Thymus (tissue), 11 donors: ENCODE data around the gene C9orf72. TPM values are rescaled to one million over a fixed set of nuclear protein-coding genes. Genes with fewer than 3 reads are reported as not detected.
A peak's percentile ranks its signal among the peaks of the same experiment; 100 is the strongest.

ENCODE experiments used
- DNase-seq, 9 donors: peaks; one replicate each; pipeline ENCODE4 v3.0.0-alpha.2; 2013; ENCODE audit warnings: low spot score in 9 of 9, low read depth in 6 of 9, missing footprints in 1 of 9
- H3K27ac ChIP-seq, 2 donors: one replicate each; pipeline ENCODE4 v1.5.1; 2013; ENCODE audit warnings: control low read depth in 1 of 2, low read depth in 1 of 2, low read length in 1 of 2, mild to moderate bottlenecking in 1 of 2, moderate library complexity in 1 of 2
- H3K27me3 ChIP-seq, 2 donors: one replicate each; pipeline ENCODE4 v1.5.1; 2013; ENCODE audit warnings: low read length in 1 of 2; ENCODE audit not compliant: control insufficient read depth in 2 of 2, insufficient read depth in 1 of 2
- H3K36me3 ChIP-seq, 2 donors: one replicate each; pipeline ENCODE4 v1.5.1; 2013; ENCODE audit warnings: low read length in 1 of 2, mild to moderate bottlenecking in 1 of 2, moderate library complexity in 1 of 2; ENCODE audit not compliant: control insufficient read depth in 2 of 2, insufficient read depth in 2 of 2
- H3K4me1 ChIP-seq, 2 donors: one replicate each; pipeline ENCODE4 v1.5.1; 2013; ENCODE audit warnings: low read length in 2 of 2; ENCODE audit not compliant: control insufficient read depth in 2 of 2, insufficient read depth in 2 of 2
- H3K4me3 ChIP-seq, 2 donors: one replicate each; pipeline ENCODE4 v1.5.1; 2013; ENCODE audit warnings: low read length in 2 of 2, control low read depth in 1 of 2, mild to moderate bottlenecking in 1 of 2
- H3K9me3 ChIP-seq, 2 donors: one replicate each; pipeline ENCODE4 v1.5.1; 2013; ENCODE audit warnings: low read length in 1 of 2, mild to moderate bottlenecking in 1 of 2; ENCODE audit not compliant: control insufficient read depth in 2 of 2, insufficient read depth in 1 of 2
- WGBS: extraction: QIAGEN DNeasy Blood & Tissue Kit; methylation state at CpG from one replicate; pipeline ENCODE4 v1.1.7; 2013; 5-methylcytosine and 5-hydroxymethylcytosine counted together
- polyA plus RNA-seq: library from polyadenylated mRNA; stranded (reverse); fragments of 200-250 nt; gene quantifications from one replicate; pipeline ENCODE4 v1.2.3, GENCODE V29; 2013
- total RNA-seq: library from RNA; stranded (reverse); fragments of 120-200 nt; gene quantifications from one replicate; pipeline ENCODE4 v1.2.4, GENCODE V29; 2013
- donor health status: healthy.

C9orf72 gene
- total and polyA plus RNA-seq, 2 donors: 18.7 to 38.1 TPM

DNA sequence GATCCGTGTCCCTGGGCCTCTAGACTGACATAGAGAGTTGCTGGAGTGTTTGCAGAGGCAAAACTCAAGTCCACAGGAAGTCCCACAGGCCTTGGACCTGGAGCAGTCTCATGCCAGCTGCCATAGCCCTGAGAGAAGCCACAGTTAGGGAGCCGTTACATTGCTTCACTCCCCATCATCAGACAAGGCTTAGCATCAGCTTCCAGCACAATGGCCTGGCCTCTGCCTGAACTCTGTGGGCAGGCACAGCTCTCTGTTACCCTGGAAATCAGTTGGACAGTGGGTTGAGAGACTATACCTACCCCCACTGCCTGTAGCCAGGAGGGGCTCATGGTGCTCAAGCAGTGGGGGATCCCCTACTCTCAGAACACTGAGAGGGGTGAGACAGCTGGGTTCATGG lies 16.2 kb upstream of the C9orf72 start:
- Histone ChIP-seq H3K27me3 (no peaks in the 10 kb centered on the region), H3K4me3 (no peak overlapping the region), H3K27ac (no peak overlapping the region), H3K36me3 (no peaks in the 10 kb centered on the region), H3K9me3 (no peaks in the 10 kb centered on the region), H3K4me1 (no peaks in the 10 kb centered on the region)
- no peak for DNase-seq
- 95% methylated on average over 2 of the region's 2 CpGs for whole genome bisulfite sequencing

DNA sequence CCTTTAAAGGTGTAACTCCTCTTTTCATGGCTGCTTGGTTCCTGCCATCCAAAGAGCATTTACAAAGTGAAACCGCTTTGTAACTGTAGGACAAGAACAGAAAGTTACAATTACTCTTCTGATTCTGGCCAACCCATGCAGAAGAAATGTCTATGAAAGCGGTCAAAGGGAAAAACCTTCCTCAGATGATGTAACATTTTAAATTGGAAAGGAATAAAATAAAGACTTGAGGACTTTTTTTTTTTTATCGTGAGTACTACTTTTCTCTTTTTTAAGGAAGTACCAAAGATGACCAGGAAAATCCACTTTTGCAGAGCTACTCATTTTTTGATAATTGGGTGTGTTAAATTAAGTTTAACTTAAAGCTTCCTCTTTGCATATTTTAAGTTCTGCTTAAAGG lies 13.0 kb upstream of the C9orf72 start:
- no peak overlapping the region for H3K27ac ChIP-seq
- H3K4me3 ChIP-seq: no peak overlapping the region
- DNase-seq: no peak
- no peaks in the 10 kb centered on the region for H3K36me3 ChIP-seq
- no peaks in the 10 kb centered on the region for H3K27me3 ChIP-seq
- no peaks in the 10 kb centered on the region for H3K9me3 ChIP-seq
- no peaks in the 10 kb centered on the region for H3K4me1 ChIP-seq
- 86% methylated on average over 3 of the region's 3 CpGs for WGBS

DNA sequence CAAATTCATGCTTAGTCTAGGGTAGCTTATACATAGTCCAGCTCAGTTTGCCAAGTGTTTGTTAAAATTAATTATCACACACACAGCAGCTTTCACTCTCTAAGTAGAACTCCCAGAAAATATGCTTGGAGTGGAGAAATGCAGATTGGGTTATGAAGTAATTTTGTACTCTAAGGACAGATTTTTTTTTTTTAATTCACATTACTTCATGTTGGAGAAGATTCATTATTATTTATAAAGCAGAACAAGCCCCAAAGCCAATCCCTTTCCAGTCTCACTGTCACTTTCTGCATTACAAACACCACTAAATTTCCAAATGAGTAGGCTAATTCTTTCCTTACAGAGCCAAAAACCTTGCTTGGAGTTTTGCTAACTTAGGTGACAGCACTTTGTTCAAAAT lies 11.7 kb upstream of the C9orf72 start:
- no peaks in the 10 kb centered on the region for H3K27me3 ChIP-seq
- H3K27ac ChIP-seq: no peak overlapping the region
- no peak for DNase-seq
- no peak overlapping the region for H3K4me3 ChIP-seq
- no peaks in the 10 kb centered on the region for H3K36me3 ChIP-seq
- H3K4me1 ChIP-seq: no peaks in the 10 kb centered on the region
- no peaks in the 10 kb centered on the region for H3K9me3 ChIP-seq

DNA sequence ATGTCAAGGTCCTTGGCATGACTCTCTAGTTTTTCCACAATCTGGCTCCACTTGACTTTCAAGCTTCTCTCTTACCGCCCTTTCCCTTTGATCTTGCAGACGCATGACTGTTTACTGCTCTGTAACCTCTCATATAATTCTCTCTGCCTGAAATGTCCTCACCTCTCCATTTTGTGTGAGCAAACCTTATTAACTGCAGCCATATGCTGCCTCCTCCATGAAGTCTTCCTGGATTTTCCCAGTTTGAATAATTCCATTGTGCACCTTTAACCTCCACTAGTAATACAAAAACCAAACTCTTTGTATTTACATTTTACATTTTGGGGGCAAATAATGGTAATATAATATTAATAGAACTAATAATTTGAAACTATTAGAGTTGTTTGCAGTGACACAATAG lies 9.5 kb upstream of the C9orf72 start:
- WGBS: 78% methylated on average over 2 of the region's 2 CpGs
- Histone ChIP-seq H3K4me3 (no peak overlapping the region), H3K36me3 (no peaks in the 10 kb centered on the region), H3K27ac (no peak overlapping the region), H3K9me3 (no peaks in the 10 kb centered on the region), H3K4me1 (no peaks in the 10 kb centered on the region), H3K27me3 (no peaks in the 10 kb centered on the region)
- DNase-seq: no peak

DNA sequence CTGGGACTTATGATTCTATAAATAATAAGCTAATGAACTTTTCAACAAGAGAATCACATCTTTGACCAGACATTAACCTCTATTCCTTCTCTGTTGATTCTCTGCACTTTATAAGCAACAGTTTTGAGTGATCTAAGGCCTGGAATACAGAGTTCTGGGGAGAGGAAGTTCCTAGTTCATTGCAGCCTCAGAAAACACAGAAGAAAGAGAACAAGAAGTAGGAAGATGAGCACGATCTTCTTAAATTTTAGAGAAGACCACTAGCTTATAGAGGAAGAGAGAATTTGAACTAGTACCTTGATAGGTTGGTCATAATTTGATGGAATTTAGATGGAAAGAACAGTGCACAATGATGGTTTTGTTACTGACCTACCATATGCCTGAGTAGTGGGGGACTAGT lies 8.5 kb upstream of the C9orf72 start:
- Histone ChIP-seq H3K27me3 (no peaks in the 10 kb centered on the region), H3K27ac (no peak overlapping the region), H3K4me3 (no peak overlapping the region), H3K9me3 (no peaks in the 10 kb centered on the region), H3K36me3 (no peaks in the 10 kb centered on the region), H3K4me1 (no peaks in the 10 kb centered on the region)
- whole genome bisulfite sequencing: 77% methylated on average over 1 of the region's 1 CpG
- DNase-seq: no peak

DNA sequence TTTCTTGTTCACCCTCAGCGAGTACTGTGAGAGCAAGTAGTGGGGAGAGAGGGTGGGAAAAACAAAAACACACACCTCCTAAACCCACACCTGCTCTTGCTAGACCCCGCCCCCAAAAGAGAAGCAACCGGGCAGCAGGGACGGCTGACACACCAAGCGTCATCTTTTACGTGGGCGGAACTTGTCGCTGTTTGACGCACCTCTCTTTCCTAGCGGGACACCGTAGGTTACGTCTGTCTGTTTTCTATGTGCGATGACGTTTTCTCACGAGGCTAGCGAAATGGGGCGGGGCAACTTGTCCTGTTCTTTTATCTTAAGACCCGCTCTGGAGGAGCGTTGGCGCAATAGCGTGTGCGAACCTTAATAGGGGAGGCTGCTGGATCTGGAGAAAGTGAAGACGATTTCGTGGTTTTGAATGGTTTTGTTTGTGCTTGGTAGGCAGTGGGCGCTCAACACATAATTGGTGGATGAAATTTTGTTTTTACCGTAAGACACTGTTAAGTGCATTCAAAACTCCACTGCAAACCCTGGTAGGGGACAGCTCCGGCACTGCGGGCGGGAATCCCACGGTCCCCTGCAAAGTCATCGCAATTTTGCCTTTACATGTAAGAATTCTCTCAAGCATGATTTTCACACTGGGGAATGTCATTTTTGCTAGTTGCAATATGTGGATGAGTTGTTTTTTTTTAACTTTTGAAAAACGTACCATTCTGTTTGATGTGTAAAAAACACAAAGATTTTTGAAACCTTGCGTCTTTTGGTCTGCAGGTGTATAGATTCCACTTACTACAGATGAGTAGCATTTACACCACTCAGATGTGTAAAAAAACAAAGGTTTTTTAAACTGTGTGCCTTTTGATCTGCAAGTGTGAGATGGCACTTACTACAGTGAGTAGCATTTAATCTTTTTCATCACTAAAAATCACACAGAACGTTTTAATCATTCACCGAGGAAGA lies 631 bp upstream of the C9orf72 start:
- DNase-seq: peak; percentile 96 to 100 (median 99)
- Histone ChIP-seq H3K4me1 (peaks cover 6 to 11% of the 10 kb centered on the region in 2 donors), H3K27me3 (no peaks in the 10 kb centered on the region), H3K36me3 (no peaks in the 10 kb centered on the region), H3K4me3 (peak overlapping the region; percentile 76 to 86), H3K9me3 (no peaks in the 10 kb centered on the region), H3K27ac (peak overlapping the region; percentile 99 to 100)
- WGBS: under 1% methylated on average over 35 of the region's 35 CpGs

DNA sequence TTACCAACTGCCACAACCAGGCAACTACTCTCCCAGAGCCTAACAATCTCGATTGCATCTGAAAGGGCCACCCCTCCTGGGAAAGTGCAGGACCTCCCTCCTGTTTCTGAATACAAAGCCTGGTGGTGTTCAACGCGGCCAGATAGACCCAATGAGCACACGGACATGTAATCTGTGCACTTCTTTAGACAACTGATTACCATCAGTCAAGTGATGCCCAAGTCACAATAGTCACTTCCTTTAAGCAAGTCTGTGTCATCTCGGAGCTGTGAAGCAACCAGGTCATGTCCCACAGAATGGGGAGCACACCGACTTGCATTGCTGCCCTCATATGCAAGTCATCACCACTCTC lies 739 bp downstream of the C9orf72 start:
- H3K36me3 ChIP-seq: no peaks in the 10 kb centered on the region
- DNase-seq: peak in 8 of 9 donors; percentile 42 to 84 (median 62)
- 3% methylated on average over 6 of the region's 6 CpGs for WGBS
- H3K27ac ChIP-seq: peak overlapping the region; percentile 99 to 100
- no peaks in the 10 kb centered on the region for H3K9me3 ChIP-seq
- H3K4me1 ChIP-seq: peaks cover 6 to 11% of the 10 kb centered on the region in 2 donors
- H3K4me3 ChIP-seq: peak overlapping the region; percentile 76 to 86
- no peaks in the 10 kb centered on the region for H3K27me3 ChIP-seq

DNA sequence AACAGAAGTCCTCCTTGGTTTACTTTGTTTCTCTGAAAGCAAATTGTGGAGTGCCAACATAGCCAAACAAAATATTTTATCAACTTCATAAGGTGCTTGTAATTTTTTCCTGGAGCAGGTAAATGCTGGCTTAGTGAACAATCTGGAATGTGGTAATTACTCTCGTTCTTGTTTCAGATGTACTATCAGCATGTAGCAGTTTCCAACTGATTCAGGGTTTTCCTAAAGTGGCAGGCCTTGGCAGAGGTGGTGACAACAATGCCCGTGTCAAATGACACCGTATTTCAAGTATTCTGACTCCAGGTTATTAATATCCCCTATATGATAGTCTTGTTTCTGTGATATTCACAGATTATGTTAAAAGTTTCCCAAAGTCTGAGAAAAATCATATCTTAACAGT lies 1.2 kb downstream of the C9orf72 start:
- H3K9me3 ChIP-seq: no peaks in the 10 kb centered on the region
- peak overlapping the region in 1 of 2 donors; percentile 86 for H3K4me3 ChIP-seq
- peaks cover 6 to 11% of the 10 kb centered on the region in 2 donors for H3K4me1 ChIP-seq
- no peaks in the 10 kb centered on the region for H3K27me3 ChIP-seq
- WGBS: 72% methylated on average over 3 of the region's 3 CpGs
- peak overlapping the region in 1 of 2 donors; percentile 100 for H3K27ac ChIP-seq
- H3K36me3 ChIP-seq: no peaks in the 10 kb centered on the region
- DNase-seq: no peak

DNA sequence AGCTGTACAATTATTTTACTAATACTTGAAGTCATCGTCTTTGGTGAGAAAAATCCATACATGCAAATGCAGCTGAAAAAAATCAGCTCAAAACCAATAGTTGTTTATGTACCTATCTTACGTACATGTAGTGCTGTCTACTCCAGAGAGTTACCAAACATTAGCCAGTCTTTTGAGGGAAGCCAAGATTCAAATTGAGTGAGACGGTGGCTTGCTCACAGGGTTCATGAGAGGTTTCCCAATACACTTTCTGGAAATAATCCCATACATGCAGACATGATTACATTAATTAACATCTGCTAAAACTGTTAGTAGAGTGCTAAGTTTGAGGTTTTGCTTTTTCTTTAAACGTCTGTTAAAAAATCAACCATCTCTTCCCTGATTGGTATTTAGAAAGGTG lies 2.3 kb downstream of the C9orf72 start:
- no peak for DNase-seq
- H3K9me3 ChIP-seq: no peaks in the 10 kb centered on the region
- H3K27ac ChIP-seq: no peak overlapping the region
- WGBS: 95% methylated on average over 4 of the region's 4 CpGs
- H3K36me3 ChIP-seq: peaks cover 0 to 7% of the 10 kb centered on the region in 2 donors
- H3K27me3 ChIP-seq: no peaks in the 10 kb centered on the region
- no peak overlapping the region for H3K4me3 ChIP-seq
- peaks cover 6 to 11% of the 10 kb centered on the region in 2 donors for H3K4me1 ChIP-seq
